GM04503 (cell line): ENCODE measurements around the gene RAB11FIP3.
A peak's percentile ranks its signal among the peaks of the same experiment; 100 is the strongest.

Source experiments
- DNase-seq: peaks from one replicate; pipeline ENCODE4 v3.0.0-alpha.2; 2012; ENCODE audit warnings: low read depth

The RAB11FIP3 gene

DNA sequence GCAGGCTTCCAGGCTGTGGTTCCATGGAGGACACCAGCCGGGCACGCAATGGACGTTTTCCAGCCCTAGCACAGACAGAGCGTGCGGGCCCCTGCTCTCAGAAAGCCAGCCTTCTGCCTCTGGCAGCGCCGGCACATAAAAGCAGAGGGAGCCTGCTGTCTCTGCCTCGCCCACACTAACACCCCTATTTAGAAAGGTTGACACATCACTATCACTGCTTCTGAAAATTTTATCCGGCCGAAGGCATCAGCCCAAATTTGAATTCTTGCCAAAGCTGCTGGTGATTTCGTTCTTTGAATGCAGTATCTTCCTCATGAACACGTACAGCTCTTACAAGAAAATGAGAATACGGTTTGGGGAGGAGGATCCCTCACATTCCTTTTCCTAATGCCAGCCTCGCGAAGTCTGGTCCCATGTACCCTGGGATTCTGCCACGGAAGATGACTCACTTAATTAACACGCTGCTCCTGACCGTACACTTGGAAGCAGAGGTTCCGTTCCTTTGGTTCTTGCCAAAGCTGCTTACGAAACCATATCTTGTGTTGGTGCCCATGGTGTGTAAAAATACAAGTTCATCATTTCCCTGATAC is 1.3 kb upstream of the RAB11FIP3 start:
- peak; percentile 98 for DNase-seq

DNA sequence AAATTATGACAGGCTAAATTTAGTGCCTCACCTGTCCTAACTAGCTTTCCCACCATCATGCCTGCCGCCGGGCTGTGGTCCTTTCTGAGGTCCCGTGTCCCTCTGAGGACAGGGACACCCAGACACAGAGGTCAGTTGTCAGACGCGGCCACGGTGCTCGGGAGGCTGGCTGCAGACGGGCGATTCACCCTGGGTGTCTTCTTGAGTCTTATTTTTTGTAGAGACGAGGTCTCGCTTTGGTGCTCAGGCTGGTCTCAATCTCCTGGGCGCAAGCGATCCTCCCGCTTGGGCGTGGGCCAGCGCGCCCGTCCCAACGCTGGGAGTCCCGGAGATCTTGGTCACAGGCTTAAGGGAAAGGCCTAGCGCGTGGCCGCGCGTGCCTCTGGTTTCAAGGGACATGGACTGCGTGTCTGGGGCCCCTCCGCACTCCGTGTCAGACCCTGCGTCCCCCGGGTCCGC is 797 bp upstream of the RAB11FIP3 start:
- no peak for DNase-seq

DNA sequence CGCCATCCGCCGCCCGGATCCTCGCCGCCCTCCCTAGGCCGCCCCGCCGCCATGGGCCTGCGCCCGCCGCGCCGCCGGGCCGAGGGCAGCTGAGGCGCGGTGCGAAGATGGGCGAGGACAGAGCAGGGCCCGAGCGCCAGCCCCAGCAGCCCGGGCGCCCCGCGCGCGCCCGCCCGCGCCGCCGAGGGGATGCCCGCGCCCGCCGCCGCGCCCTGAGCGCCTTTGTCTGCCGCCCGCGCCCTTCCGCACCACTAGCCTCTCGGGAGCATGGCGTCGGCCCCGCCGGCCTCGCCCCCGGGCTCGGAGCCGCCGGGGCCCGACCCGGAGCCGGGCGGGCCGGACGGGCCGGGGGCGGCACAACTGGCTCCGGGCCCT is 278 bp downstream of the RAB11FIP3 start:
- no peak for DNase-seq

DNA sequence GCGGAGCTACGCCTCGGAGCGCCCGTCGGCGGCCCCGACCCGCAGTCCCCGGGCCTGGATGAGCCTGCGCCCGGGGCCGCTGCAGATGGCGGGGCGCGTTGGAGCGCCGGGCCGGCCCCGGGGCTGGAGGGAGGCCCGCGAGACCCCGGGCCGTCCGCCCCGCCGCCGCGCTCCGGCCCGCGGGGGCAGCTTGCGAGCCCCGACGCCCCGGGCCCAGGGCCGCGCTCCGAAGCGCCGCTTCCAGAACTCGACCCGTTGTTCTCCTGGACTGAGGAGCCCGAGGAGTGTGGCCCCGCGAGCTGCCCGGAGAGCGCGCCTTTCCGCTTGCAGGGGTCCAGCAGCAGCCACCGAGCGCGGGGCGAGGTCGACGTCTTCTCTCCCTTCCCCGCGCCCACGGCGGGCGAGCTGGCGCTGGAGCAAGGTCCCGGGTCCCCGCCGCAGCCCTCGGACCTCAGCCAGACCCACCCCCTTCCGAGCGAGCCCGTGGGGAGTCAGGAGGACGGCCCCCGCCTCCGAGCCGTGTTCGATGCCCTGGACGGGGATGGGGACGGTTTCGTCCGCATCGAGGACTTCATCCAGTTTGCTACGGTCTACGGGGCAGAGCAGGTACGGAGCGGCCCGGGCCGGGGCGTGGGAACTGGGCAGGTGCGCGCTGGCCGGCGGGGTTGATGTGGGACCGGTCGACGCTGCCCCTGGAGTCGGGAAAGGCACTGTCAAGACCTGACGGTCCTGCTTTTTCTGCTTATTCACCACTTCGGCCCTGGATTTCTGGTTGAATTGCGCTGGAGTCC is 861 bp downstream of the RAB11FIP3 start:
- no peak for DNase-seq

DNA sequence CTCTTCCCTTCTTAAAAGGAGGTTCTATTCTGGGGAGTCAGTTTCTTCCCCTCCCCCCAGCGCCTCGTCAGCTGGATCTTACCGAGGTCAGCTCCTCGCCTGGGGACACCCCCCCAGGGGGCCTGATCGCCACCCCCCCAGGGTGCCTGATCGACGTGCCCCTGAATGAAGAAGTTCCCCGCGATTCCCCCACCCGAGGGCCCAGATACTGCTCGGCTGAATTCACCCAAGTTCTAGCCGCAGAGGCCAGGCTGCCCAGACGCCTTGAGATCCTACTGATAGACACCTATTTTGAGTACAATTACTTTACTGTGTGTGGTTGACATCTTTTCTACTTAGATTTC is 1.4 kb downstream of the RAB11FIP3 start:
- no peak for DNase-seq

DNA sequence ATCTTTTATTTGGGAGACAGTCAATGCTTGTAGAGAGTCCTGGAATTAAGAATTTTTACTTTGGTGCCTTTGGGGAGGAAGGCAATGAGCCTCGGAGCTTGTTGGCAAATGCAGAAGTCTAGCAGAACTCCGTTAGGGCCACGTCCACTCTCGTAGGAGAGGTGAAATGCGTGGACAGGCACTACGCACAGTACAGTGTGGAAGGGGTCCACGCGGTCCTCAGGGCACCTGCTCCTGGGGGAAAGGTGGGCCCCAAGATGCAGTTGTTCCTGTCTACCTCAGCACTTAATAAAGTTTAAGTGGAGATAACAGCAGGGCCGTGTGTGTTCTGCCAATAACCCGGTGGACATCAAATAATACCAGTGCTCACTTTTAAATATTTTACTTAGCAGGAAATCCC is 1.8 kb downstream of the RAB11FIP3 start:
- no peak for DNase-seq

DNA sequence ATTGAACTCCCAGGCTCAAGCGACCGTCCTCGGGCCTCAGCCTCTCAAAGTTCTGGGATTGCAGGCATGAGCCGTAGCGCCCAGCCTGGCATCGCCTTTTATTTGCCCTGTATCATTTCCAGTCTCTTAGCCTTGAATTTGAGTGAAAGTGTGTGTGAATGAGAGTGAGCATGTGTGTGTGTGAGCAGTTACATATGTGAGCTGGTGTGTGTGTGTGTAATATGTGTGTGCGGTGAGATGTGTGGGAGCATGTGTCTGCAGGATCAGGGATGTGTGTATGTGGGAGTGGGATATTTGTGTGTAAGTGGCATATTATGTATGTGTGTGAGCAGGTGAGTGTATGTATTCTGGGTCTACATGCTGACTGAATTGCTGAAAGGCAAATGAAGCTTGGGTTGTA is 5.5 kb downstream of the RAB11FIP3 start:
- DNase-seq = no peak

DNA sequence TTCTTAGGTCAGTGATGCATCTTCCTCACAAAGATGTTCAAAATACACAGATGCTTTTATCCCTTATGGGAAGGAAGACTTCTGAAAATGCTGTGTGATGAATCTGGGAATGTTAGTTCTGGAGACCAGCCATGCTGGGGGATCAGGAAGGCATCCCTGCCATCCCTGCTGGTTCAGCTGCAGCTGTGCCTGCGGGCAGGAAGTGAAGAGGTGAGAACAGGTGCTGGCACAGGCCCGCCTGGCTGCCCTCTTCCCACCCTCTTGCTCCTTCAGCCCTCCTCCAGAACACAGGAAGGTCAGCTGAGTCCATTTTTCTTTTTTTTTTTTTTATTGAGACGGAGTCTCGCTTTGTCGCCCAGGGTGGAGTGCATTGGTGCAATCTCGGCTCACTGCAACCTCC is 15.2 kb downstream of the RAB11FIP3 start:
- no peak for DNase-seq

DNA sequence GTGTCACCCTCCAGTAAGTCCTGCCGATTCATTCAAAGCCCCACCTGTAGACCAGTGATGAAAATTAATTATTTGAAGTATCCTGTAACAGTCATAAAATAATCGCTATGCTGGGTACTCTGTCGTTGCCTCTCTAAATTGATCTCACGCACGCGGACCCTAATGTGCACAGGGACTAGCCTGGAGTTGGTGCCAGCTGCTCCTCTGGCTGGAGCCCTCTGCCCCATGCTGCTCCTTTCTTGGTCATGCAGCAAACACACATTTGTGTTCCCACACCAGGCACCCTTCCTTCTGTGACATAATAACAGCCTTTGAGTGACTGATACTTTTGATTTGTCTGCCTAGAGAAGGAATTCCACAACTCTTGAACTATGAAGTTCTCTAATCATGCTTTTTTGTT is 16.0 kb downstream of the RAB11FIP3 start:
- DNase-seq = no peak

DNA sequence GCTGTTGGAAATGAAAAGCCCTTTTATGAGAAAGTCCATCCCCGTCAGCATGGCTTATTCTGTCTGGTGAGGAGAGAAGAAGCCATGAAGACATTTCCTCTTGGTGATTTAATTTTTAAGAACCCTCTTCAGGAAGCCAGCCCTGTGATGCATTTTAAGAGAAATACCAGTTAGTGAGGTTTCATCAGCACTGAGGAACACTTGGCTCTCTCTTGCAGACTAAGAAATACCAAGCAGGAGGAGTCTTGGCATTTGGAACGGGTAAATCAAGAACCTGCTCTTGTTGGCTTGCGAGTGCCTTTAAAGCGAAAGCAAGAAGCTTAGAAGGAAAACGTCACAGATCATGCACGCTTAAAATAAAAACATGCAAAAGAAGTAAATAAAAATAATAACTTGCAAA is 17.5 kb downstream of the RAB11FIP3 start:
- no peak for DNase-seq

DNA sequence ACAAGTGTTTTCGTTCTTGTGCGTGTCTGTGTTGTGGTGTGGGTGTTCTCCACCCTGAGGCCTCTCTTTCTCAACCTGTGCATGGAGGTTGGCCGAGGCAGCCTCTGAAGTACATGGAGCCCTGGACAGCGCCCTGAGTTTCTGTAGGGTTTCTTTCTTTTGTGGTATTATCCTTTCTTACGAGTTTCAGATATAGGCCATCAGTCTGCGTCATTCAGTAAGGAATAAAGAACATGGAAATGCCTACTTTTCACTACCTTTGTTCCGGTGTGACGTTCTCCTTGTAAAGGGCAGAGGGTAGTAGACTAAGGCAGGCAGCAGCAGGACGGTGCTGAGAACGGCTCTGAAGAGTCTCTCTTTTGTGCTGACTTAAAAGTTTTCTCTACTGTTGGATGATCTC is 18.6 kb downstream of the RAB11FIP3 start:
- no peak for DNase-seq

DNA sequence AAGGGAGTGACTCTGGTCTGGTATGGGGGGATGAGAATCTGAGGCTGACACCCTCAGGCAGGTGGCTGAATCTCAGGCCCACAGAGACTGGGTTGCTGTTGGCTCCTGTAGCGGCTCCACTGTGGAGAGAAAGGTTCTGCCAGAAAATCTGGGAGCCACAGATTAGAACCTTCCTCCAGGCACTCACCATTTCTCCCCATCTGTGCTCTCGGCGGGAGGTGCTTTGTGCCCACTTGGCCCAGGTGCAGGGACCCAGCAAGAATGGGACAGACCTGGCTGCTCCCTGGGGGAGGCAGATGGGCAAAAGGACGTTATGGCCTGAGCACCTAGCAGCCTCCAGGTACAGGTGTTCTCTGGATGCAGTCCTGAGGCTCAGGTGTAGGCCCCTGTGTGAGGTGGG is 20.1 kb downstream of the RAB11FIP3 start:
- DNase-seq = no peak

DNA sequence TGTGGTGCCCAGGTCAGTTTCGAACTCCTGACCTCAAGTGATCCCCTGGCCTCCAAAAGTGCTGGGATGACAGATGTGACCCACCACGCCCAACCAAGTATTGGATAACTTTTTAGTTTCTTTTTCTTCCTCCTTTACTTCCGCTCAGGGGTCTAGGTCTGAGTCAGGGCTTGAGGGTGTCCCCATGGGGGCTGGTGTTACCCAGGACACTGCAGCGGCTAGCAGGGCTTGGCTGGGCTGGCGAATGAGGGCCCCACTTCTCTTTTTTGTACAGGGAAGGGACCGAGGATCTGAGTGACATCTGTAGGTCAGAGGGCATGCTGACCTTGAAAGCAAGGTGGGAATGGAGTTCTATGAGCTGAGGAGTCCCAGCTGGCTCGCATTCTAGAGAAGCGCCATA is 24.9 kb downstream of the RAB11FIP3 start:
- no peak for DNase-seq

DNA sequence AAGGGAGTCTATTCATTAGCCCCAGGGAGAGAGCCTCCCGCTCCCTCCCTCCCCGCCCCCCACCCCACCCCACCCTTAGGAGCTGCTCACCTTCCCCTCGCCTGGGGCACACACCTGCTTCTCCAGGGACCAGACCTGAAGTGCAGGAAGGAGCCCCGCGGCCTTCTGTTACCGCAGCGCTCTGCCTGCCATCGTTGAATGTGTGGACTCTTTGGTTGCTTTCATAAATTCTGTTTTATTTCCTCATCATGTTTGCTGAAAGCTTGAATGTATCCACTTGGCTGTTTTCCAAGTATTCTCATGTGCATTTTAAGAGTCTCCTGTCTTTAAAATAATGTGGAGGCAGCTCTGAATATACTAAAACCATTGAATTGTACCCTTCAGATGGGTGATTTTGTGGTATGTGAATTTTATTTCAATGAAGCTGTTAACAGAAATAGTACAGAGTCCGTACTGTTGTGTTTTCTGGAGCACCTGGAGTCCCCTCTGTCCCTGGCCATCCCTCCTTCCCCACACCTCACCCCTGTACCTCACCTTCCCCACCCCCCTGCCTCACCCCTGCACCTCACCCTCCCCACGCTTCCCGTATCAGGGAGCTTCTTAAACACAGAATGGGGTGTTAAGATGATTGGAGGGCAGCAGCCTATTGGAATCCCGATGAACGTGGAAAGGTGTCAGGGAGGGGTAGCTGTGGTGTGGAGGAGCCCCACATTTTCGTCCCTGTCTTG is 25.5 kb downstream of the RAB11FIP3 start:
- DNase-seq = no peak

DNA sequence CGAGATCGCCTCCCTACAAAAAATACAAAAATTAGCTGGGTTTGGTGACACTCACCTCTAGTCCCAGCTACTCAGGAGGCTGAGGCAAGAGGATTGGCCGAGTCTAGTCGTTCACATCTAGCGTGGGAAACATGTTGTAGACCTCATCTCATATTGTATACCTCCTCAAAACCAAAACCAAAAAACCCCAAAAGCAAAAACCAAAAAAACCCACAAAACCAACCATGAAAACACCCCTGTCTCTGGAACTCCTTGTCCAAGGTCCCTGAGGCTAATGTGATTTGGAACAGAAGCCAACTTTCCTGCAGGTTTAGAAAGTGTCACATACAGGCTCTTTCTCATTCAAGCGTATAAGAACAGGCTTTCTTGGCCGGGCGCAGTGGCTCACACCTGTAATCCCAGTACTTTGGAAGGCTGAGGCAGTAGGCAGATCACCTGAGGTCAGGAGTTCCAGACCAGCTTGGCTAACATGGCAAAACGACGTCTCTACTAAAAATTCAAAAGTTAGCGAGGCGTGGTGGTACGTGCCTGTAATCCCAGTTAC is 29.0 kb downstream of the RAB11FIP3 start:
- no peak for DNase-seq

DNA sequence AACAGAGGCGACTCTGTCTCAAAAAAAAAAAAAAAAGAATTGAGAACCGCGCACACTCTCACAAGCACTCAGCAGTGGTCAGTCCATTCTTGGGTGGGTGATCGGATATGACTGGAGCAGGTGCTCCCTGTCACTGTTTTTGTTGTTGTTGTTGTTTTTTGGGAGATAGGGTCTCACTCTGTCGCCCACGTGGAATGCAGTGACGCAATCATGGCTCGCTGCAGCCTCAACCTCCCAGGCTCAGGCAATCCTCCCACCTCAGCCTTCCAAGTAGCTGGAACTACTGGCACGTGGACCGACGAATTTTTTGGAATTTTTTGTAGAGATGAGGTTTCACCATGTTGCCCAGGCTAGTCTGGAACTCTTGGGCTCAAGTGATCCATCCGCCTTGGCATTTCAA is 30.0 kb downstream of the RAB11FIP3 start:
- no peak for DNase-seq

DNA sequence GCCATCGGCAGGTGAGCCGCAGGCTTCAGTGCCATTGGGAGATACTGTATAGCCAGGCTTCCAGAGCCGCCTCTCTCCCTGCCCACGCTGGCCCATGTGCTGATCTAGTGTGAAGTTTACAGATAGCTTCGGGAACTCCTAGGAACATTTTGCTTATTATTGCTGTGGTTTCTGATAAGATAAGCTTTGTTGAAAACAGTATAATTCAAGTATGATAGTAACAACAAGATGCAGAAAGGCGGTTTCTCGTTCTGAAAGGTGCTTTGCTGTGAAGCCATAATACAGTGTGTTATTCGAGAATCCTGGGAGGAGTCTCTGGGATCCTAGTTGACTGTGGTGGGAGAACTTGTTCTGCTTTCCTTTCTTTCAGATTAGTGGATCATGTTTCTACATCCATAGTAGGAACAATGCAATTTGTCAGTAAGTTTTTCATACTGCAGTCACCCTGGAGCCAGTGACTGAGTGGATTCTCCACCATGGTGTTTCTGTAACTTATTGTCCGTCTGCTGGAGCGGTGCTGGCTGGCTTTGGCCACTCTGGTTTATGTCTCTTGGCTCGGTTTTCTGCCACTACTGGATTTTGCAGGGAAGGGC is 31.5 kb downstream of the RAB11FIP3 start:
- peak; percentile 10 for DNase-seq

DNA sequence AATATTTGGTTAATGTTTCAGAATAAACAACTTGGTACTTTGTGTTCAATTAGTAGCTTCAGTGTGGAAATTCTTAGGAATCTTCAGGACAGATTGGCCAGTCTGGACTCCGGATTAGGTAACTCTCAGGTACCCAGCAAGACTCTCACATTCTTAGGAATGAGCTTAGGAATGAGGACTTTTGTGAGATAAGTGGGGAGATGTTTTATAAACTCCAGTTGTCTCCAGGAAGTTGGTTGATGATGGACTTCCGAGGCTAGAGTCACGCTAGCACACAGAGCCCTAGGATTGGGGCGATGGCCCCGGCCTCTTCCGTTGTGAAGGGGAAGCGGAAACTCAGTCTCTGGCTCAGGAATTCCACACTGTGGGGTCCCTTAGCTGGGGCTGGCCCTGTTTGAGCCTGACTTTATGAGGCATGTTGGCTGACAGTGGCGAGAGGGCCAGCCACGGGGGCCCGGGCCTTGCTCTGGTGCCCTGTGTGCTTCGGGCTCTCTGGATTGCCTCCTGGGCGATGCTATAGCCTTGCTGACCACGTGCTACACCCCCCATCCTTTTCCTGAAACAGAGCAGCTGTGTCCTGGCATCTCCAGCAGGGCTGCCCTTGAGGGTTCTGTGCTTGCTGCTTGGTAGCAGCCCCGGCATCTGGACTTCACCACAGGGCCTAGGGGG is 32.4 kb downstream of the RAB11FIP3 start:
- no peak for DNase-seq

DNA sequence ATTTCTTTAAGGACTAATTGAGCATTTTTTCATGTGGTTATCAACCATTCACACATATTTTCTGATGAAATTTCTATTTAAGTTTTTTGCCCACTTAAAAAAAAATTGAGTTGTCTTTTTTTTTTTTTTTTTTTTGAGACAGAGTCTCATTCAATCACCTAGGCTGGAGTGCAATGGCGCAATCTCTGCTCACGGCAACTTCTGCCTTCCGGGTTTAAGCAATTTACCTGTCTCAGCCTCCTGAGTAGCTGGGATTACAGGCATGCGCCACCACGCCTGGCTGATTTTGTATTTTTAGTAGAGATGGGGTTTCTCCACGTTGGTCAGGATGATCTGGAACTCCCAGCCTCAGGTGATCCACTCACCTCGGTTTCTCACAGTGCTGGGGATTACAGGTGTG is 34.3 kb downstream of the RAB11FIP3 start:
- DNase-seq = no peak

DNA sequence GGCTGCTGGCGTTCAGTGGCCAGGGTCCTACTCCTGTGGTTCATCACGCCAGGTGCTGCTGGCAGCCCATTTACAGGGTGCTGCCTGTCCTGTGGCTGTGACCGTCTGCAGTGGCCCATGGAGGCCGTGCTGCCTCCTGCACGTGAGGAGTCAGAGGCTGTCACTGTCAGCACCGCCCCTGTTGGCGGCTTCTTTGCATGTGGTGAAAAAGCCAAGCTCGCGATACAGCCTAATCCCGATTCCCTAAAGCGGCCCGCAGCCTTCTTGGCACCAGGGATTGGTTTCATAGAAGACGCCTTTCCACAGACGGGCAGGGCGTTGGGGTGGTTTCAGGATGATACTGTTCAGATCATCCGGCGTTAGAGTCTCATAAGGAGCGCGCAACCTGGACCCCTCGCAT is 35.3 kb downstream of the RAB11FIP3 start:
- no peak for DNase-seq

DNA sequence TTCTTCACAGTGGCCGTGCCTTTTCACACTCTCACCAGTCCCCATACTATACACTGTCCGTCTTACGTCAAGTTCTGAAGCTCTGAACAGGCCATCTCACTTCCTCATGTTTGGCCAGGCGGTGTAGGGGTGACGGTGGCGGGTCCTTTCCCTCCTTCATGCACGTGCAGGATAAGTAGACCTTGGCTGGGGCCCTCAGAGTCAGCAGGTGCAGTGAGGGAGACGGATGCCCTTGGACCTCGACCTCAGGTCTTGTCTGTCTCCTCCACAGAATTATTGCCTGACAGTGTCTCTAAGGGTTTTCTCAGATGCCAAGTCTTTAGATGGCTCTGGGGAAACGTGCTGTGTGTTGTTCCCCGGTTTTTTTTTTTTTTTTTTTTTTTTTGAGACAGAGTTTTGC is 37.6 kb downstream of the RAB11FIP3 start:
- DNase-seq = no peak

DNA sequence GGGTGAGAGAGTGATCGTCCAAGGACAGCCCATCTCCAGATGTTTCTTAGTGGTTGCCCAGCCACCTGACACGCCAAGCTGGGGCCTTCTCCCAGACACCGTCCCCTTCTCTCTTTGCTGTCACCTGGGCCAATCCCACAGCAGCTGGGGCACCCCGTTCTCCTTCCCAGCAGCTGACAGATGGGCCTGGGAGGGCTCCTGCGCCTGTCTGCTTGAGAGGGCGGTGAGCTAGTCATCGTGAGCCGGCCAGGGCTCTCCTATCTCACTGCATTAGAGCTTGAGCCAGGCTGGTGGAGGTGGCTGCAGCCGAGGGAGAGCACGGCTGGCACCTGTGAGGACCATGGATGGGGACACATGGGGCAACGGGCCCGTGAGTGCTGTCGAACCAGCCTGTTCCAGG is 41.2 kb downstream of the RAB11FIP3 start:
- no peak for DNase-seq
